GM23338 (cell line): ENCODE results near the gene GAPVD1. TPM values are rescaled to one million over a fixed set of nuclear protein-coding genes. Genes with fewer than 3 reads are reported as not detected.
A peak's percentile ranks its signal among the peaks of the same experiment; 100 is the strongest.

Experiments used
- ATAC-seq: fragments of 200-7000 bp; cut with Tn5 transposase; 3 replicates; pipeline ENCODE4 v1.9.1; 2020
- DNase-seq: peaks from one replicate; pipeline ENCODE4 v3.0.0-alpha.2; 2015; ENCODE audit warnings: low spot score
- H2AFZ ChIP-seq: fragments of 200-600 bp; sonication (generic); 2 replicates; pipeline ENCODE4 v1.8.0; 2016; ENCODE audit warnings: antibody characterized with exemption, mild to moderate bottlenecking, moderate library complexity
- H3F3A ChIP-seq: fragments of 200-600 bp; sonication (generic); replicated peaks from 2 replicates; pipeline ENCODE4 v1.8.0; 2017; ENCODE audit warnings: antibody characterized with exemption, mixed run types, low read depth
- H3K27ac ChIP-seq: fragments of 200-600 bp; sonication (generic); 2 replicates; pipeline ENCODE4 v1.6.1; 2016; ENCODE audit warnings: low read depth
- H3K27me3 ChIP-seq: fragments of 200-600 bp; sonication (generic); 2 replicates; pipeline ENCODE4 v1.8.0; 2016; ENCODE audit warnings: mild to moderate bottlenecking, mixed run types, moderate library complexity; ENCODE audit not compliant: insufficient read depth
- H3K36me3 ChIP-seq: fragments of 200-600 bp; sonication (generic); 2 replicates; pipeline ENCODE4 v1.8.0; 2016; ENCODE audit warnings: mild to moderate bottlenecking; ENCODE audit not compliant: insufficient read depth
- H3K4me1 ChIP-seq: fragments of 200-600 bp; sonication (generic); 2 replicates; pipeline ENCODE4 v1.8.0; 2016; ENCODE audit warnings: mild to moderate bottlenecking, moderate library complexity; ENCODE audit not compliant: insufficient read depth
- H3K4me2 ChIP-seq: fragments of 200-600 bp; sonication (generic); 2 replicates; pipeline ENCODE4 v1.7.1; 2017; ENCODE audit warnings: mixed run types
- H3K4me3 ChIP-seq: fragments of 200-600 bp; sonication (generic); 2 replicates; pipeline ENCODE4 v1.6.1; 2016; ENCODE audit warnings: mixed run types
- H3K79me2 ChIP-seq: fragments of 200-600 bp; sonication (generic); replicated peaks from 2 replicates; pipeline ENCODE4 v1.8.0; 2017; ENCODE audit warnings: mild to moderate bottlenecking; ENCODE audit not compliant: insufficient read depth
- H3K9me2 ChIP-seq: fragments of 200-600 bp; sonication (generic); 2 replicates; pipeline ENCODE4 v1.8.0; 2017; ENCODE audit not compliant: insufficient read depth
- H4K20me1 ChIP-seq: fragments of 200-600 bp; sonication (generic); replicated peaks from 2 replicates; pipeline ENCODE4 v1.8.0; 2017; ENCODE audit warnings: mild to moderate bottlenecking; ENCODE audit not compliant: insufficient read depth
- H3K27ac Mint-ChIP-seq: 2 replicates; pipeline ENCODE4 v1.8.0; 2020; ENCODE audit warnings: inconsistent platforms, mild to moderate bottlenecking, moderate library complexity, mixed read lengths
- H3K27me3 Mint-ChIP-seq: 3 replicates; pipeline ENCODE4 v1.8.0; 2022; ENCODE audit warnings: low read depth, mild to moderate bottlenecking, moderate library complexity, mixed read lengths, inconsistent platforms; ENCODE audit not compliant: insufficient read depth, poor library complexity
- H3K36me3 Mint-ChIP-seq: 3 replicates; pipeline ENCODE4 v1.8.0; 2021; ENCODE audit warnings: low read depth, mild to moderate bottlenecking, inconsistent platforms, moderate library complexity, mixed read lengths
- H3K4me1 Mint-ChIP-seq: 3 replicates; pipeline ENCODE4 v1.8.0; 2020; ENCODE audit warnings: mild to moderate bottlenecking, inconsistent platforms, mixed read lengths
- H3K4me3 Mint-ChIP-seq: 3 replicates; pipeline ENCODE4 v1.8.0; 2021; ENCODE audit warnings: moderate library complexity, mild to moderate bottlenecking, inconsistent platforms, mixed read lengths
- H3K9me3 Mint-ChIP-seq: 3 replicates; pipeline ENCODE4 v1.8.0; 2020; ENCODE audit warnings: moderate library complexity, mild to moderate bottlenecking, inconsistent platforms, mixed read lengths
- CREB1 ChIP-seq: fragments of 250-450 bp; sonication (Bioruptor Pico); IDR thresholded peaks from 2 replicates; pipeline ENCODE4 v1.5.0; 2020; ENCODE audit warnings: low read depth, mild to moderate bottlenecking, moderate library complexity
- EZH2phosphoT487 ChIP-seq: fragments of 200-600 bp; sonication (generic); IDR thresholded peaks from one replicate; pipeline ENCODE4 v1.8.1; 2018; ENCODE audit warnings: antibody characterized with exemption; ENCODE audit not compliant: unreplicated experiment
- POLR2AphosphoS5 ChIP-seq: IDR thresholded peaks from 2 replicates; pipeline ENCODE4 v1.6.1; 2016; ENCODE audit warnings: antibody characterized with exemption, low read depth
- ZNF114 ChIP-seq: fragments of 250-450 bp; sonication (Bioruptor Pico); IDR thresholded peaks from 2 replicates; pipeline ENCODE4 v1.5.0; 2020; ENCODE audit warnings: mild to moderate bottlenecking, moderate library complexity
- ZNF331 ChIP-seq: fragments of 250-450 bp; sonication (Bioruptor Pico); IDR thresholded peaks from 2 replicates; pipeline ENCODE4 v1.5.0; 2020; ENCODE audit warnings: low read depth, mild to moderate bottlenecking, moderate library complexity
- polyA plus RNA-seq: library from polyadenylated mRNA; unstranded; fragments of >200 nt; fragmentation: Nextera tagmentation; extraction: Ambion mirVana; gene quantifications from 2 replicates; pipeline ENCODE4 v1.2.1, GENCODE V29; 2016
- total RNA-seq: library from RNA; depleted of rRNA; stranded (reverse); fragments of >200 nt; shearing (Covaris generic); gene quantifications from 2 replicates; pipeline ENCODE4 v1.2.3, GENCODE V29; 2014
- TF ChIP-seq, protein P1 (sequence below): IDR thresholded peaks from 2 replicates; pipeline ENCODE4 v1.6.1; 2016; ENCODE audit warnings: antibody characterized with exemption
- TF ChIP-seq, protein P2 (sequence below): fragments of 250-450 bp; sonication (Bioruptor Pico); IDR thresholded peaks from 2 replicates; pipeline ENCODE4 v1.5.0; 2020; ENCODE audit warnings: mild to moderate bottlenecking, moderate library complexity

The GAPVD1 gene
- total and polyA plus RNA-seq, 2 experiments from 2014 or later: 19.2 to 34.6 TPM

DNA sequence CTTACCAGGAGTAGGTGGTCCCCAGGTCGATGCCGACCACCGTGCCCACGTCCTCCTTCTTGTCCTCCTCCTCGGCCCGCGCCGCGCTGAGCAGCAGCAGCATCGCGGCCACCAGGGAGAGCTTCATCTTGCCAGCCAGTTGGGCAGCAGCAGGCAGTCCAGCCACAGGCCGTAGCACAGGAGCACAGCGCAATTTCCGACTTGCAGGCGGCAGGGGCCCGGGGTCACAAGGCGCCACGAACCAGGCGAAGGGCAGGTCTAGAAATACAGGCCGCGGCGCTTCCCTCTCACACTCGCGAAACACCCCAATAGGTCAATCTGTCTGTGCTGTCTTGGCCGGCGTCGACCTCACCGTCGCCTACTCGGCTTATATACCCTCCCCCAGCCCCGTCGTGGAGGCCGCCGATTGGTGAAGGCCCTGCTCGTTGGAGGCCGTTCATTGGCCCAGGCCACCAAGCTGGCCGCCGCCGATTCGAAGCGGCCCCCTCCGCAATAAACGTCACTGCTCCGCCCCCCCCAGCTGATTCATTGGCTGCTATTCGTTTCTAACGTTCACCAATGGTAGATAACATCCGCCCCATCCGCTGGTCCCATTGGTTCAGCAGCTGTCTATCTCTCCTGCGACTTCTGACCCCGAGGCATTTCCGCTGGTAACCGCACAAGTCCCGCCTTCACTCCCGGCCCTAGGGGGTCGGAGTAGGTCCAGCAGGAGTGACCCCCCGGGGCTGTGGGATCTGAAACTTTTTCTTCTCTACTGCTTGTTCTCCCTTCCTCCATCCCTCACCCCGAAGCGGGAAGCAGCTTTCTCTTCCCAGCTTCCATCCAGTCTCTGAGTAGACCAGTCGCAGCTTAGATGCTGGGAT is 20.4 kb upstream of the GAPVD1 start, which contains the start of gene HSPA5:
Gene HSPA5 (minus strand): TSS at position 344 of the 863 bp plus-strand sequence. CDS start 217 bp downstream, at position 127.
- Histone ChIP-seq H3K4me3 (peak within 1 kb of the TSS; percentile 96), H3K79me2 (peaks cover 47% of the 10 kb centered on the region), H3F3A (peaks cover 37% of the 10 kb centered on the region), H3K27me3 (no peaks in the 10 kb centered on the region), H3K4me2 (peak within 1 kb of the TSS; percentile 84), H2AFZ (peak within 1 kb of the TSS; percentile 63; the same call in 1 of the 2 replicates), H3K27ac (peak within 1 kb of the TSS; percentile 87), H3K4me1 (peaks cover 17% of the 10 kb centered on the region; the same call in 1 of the 2 replicates), H3K36me3 (peaks cover 36% of the 10 kb centered on the region), H3K9me2 (no peaks in the 10 kb centered on the region), H4K20me1 (peaks cover 42% of the 10 kb centered on the region)
- peak; percentile 100 for DNase-seq
- Mint-ChIP-seq H3K36me3 (peaks cover 50% of the 10 kb centered on the region), H3K4me3 (peak within 1 kb of the TSS; percentile 91), H3K4me1 (peaks cover 12% of the 10 kb centered on the region), H3K27me3 (peaks cover 12% of the 10 kb centered on the region), H3K9me3 (peaks cover 4% of the 10 kb centered on the region; the same call in 2 of the 3 replicates), H3K27ac (peak within 1 kb of the TSS; percentile 98)
- ATAC-seq: peak; percentile 97
- TF ChIP-seq CREB1 (CRISPR knock-in tag): peak; percentile 94
- TF ChIP-seq, protein P1, sequence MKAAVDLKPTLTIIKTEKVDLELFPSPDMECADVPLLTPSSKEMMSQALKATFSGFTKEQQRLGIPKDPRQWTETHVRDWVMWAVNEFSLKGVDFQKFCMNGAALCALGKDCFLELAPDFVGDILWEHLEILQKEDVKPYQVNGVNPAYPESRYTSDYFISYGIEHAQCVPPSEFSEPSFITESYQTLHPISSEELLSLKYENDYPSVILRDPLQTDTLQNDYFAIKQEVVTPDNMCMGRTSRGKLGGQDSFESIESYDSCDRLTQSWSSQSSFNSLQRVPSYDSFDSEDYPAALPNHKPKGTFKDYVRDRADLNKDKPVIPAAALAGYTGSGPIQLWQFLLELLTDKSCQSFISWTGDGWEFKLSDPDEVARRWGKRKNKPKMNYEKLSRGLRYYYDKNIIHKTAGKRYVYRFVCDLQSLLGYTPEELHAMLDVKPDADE: peak; percentile 17; the same call in 1 of the 2 replicates
- TF ChIP-seq EZH2phosphoT487: no peak
- peak; percentile 99 for TF ChIP-seq POLR2AphosphoS5

DNA sequence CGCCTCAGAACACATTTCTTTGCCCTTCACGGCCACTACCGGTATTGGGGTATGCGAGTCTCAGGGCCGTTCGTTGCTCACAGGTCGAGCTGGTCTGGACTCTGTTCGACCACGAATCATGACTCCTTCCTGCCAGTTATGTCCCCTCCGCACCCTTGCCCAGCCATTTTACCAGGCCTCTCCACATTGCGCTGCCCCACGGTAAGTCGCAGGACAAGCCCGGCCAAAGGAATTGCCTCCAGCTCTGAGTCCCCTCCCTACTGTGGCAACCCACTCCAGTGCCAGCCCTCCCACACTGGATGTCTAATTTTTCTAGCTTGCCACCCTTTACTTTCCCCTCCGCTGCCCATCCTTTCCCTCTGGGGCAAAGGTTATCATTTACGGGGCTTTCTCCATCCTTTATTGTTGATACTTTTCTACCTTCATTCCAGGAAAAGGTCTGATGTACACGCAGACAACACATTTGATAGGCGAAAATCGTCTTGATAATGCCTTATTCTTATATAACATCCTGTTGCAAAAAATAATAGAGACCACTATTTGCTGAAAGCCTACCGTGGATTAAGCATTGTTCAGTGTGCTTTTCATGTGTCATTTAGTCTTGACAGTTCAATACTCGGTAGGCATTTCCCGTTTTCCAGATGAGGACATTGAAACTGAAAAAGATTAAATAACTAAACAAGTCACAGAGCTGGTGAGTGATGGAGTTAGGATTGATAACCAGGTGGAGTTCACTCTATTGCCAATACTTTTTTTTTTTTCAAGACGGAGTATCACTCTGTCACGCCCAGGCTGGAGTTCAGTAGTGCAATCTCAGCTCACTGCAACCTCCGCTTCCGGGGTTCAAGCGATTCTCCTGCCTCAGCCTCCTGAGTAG is 19.5 kb upstream of the GAPVD1 start:
- Histone ChIP-seq H3K79me2 (peaks cover 39% of the 10 kb centered on the region), H3K4me3 (peak overlapping the region; percentile 75), H3K36me3 (peaks cover 28% of the 10 kb centered on the region), H3K27ac (peak overlapping the region; percentile 85), H4K20me1 (peaks cover 33% of the 10 kb centered on the region), H3F3A (peaks cover 29% of the 10 kb centered on the region), H2AFZ (peak overlapping the region; percentile 63; the same call in 1 of the 2 replicates), H3K4me2 (peak overlapping the region; percentile 82), H3K27me3 (no peaks in the 10 kb centered on the region), H3K9me2 (no peaks in the 10 kb centered on the region), H3K4me1 (peaks cover 17% of the 10 kb centered on the region; the same call in 1 of the 2 replicates)
- H3K4me1 Mint-ChIP-seq: peaks cover 12% of the 10 kb centered on the region
- peaks cover 4% of the 10 kb centered on the region; the same call in 2 of the 3 replicates for H3K9me3 Mint-ChIP-seq
- ATAC-seq: peak; percentile 22
- peaks cover 12% of the 10 kb centered on the region for H3K27me3 Mint-ChIP-seq
- H3K4me3 Mint-ChIP-seq: peak overlapping the region; percentile 91
- H3K36me3 Mint-ChIP-seq: peaks cover 41% of the 10 kb centered on the region
- peak overlapping the region; percentile 98 for H3K27ac Mint-ChIP-seq
- no peak for DNase-seq
- TF ChIP-seq ZNF114 (CRISPR knock-in tag) (no peak), ZNF331 (CRISPR knock-in tag) (no peak), CREB1 (CRISPR knock-in tag) (no peak)
- TF ChIP-seq, protein P1: no peak
- TF ChIP-seq, protein P2, sequence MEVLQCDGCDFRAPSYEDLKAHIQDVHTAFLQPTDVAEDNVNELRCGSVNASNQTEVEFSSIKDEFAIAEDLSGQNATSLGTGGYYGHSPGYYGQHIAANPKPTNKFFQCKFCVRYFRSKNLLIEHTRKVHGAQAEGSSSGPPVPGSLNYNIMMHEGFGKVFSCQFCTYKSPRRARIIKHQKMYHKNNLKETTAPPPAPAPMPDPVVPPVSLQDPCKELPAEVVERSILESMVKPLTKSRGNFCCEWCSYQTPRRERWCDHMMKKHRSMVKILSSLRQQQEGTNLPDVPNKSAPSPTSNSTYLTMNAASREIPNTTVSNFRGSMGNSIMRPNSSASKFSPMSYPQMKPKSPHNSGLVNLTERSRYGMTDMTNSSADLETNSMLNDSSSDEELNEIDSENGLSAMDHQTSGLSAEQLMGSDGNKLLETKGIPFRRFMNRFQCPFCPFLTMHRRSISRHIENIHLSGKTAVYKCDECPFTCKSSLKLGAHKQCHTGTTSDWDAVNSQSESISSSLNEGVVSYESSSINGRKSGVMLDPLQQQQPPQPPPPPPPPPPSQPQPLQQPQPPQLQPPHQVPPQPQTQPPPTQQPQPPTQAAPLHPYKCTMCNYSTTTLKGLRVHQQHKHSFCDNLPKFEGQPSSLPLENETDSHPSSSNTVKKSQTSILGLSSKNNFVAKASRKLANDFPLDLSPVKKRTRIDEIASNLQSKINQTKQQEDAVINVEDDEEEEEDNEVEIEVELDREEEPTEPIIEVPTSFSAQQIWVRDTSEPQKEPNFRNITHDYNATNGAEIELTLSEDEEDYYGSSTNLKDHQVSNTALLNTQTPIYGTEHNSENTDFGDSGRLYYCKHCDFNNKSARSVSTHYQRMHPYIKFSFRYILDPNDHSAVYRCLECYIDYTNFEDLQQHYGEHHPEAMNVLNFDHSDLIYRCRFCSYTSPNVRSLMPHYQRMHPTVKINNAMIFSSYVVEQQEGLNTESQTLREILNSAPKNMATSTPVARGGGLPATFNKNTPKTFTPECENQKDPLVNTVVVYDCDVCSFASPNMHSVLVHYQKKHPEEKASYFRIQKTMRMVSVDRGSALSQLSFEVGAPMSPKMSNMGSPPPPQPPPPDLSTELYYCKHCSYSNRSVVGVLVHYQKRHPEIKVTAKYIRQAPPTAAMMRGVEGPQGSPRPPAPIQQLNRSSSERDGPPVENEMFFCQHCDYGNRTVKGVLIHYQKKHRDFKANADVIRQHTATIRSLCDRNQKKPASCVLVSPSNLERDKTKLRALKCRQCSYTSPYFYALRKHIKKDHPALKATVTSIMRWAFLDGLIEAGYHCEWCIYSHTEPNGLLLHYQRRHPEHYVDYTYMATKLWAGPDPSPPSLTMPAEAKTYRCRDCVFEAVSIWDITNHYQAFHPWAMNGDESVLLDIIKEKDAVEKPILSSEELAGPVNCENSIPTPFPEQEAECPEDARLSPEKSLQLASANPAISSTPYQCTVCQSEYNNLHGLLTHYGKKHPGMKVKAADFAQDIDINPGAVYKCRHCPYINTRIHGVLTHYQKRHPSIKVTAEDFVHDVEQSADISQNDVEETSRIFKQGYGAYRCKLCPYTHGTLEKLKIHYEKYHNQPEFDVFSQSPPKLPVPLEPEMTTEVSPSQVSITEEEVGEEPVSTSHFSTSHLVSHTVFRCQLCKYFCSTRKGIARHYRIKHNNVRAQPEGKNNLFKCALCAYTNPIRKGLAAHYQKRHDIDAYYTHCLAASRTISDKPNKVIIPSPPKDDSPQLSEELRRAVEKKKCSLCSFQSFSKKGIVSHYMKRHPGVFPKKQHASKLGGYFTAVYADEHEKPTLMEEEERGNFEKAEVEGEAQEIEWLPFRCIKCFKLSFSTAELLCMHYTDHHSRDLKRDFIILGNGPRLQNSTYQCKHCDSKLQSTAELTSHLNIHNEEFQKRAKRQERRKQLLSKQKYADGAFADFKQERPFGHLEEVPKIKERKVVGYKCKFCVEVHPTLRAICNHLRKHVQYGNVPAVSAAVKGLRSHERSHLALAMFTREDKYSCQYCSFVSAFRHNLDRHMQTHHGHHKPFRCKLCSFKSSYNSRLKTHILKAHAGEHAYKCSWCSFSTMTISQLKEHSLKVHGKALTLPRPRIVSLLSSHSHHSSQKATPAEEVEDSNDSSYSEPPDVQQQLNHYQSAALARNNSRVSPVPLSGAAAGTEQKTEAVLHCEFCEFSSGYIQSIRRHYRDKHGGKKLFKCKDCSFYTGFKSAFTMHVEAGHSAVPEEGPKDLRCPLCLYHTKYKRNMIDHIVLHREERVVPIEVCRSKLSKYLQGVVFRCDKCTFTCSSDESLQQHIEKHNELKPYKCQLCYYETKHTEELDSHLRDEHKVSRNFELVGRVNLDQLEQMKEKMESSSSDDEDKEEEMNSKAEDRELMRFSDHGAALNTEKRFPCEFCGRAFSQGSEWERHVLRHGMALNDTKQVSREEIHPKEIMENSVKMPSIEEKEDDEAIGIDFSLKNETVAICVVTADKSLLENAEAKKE: no peak
